HG03565 (cell line): Measurements from ENCODE around the gene PPP2R5C.
A peak's percentile ranks its signal among the peaks of the same experiment; 100 is the strongest.

Experiments
- ATAC-seq: cut with Tn5 transposase; IDR thresholded peaks from one replicate; pipeline ENCODE4 v1.9.1; 2021; ENCODE audit warnings: mild to moderate bottlenecking, moderate library complexity; ENCODE audit not compliant: unreplicated experiment

Gene PPP2R5C

GRCh38 chr14:101937926-101938767 lies 176.6 kb downstream of the PPP2R5C start:
- no peak for ATAC-seq

DNA sequence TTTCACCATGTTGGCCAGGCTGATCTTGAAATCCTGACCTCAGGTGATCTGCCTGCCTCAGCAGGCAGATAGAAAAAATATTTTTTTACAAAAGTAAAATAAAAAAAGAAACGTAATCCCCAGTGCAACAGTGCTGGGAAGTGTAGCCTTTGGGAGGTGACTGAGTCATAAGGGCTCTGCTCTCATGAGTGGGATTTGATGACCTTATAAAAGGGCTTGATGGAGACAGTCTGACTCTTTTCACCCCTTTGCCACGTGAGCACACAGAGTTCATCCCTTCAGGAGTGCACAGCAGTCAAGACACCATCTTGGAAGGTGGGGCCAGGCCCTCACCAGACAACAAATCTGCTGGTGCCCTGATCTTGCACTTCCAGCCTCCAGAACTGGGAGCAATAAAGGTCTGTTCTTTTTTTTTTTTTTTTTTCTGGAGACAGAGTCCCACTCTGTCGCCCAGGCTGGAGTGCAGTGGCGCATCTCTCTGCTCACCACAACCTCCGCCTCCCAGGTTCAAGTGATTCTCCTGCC lies 178.2 kb downstream of the PPP2R5C start:
- ATAC-seq, result no peak

DNA sequence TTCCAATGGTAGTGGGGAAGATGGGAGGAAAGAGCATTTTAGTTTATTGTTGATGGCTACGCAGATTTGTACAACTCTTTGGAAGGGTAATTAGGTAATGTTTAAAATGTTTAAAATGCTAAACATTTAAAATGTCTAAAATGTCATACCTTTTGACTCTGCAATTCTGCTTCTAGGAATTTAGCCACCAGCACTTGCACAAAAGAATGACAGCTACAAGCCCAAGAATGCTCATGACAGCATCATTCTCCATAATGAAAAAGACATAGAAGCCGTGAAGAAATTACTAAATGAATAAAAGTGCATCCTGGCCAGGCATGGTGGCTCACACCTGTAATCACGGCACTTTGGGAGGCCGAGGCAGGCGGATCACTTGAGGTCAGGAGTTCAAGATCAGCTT lies 182.9 kb downstream of the PPP2R5C start:
- ATAC-seq, result no peak

GRCh38 chr14:101945171-101945570 lies 183.7 kb downstream of the PPP2R5C start:
- ATAC-seq, result no peak

- ATAC-seq, result peak; percentile 0
These were observed 186.0 kb downstream of the PPP2R5C start for GRCh38 chr14:101947577-101947903.

GRCh38 chr14:101947904-101948665 lies 186.6 kb downstream of the PPP2R5C start:
- ATAC-seq, result peak; percentile 94

DNA sequence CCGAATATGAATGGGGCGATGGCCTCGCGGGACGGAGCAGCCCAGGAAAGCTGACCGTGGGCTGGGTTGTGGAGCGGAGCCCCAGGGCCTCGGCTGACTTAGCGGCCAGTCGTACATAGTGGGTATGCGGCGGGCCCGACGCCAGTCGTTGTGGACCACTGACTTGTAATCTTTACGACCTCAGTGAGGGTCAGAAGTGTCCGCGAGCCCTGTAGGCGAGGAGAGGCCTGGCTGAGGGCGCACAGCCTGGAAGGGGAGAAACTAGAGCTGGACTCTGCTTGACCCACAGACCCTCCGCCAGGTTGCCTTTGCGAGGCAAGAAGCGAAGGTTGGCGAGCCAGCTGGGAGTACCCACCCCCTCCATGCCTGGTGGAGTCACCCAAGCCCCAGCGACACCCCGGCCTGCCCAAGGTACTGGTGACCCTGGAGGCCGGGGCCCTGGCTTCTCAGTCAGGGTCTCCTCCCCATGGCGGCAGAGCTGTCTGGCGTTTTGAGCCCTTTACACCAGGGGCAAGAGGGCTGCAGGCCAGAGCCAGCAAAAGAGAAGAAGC lies 187.2 kb downstream of the PPP2R5C start:
- ATAC-seq, result no peak

GRCh38 chr14:101950100-101950499 lies 188.6 kb downstream of the PPP2R5C start:
- no peak for ATAC-seq

GRCh38 chr14:101950516-101951215 lies 189.2 kb downstream of the PPP2R5C start:
- no peak for ATAC-seq

- no peak for ATAC-seq
These were observed 191.6 kb downstream of the PPP2R5C start for GRCh38 chr14:101953151-101953550.

DNA sequence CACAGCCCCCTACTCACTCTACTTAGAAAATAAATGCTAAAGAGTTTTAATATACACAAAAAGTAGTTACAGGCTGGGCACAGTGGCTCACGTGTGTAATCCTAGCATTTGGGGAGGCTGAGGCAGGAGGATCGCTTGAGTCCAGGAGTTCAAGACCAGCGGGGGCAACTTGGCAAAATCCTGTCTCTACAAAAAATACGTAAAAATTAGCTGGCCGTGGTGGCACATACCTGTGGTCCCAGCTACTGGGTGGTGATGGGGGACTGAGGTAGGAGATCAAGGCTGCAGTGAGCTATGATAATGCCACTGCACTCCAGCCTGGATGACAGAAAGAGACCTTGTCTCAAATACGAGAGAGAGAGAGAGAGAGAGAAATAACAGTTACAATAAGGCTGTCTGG lies 193.0 kb downstream of the PPP2R5C start:
- ATAC-seq, result no peak

GRCh38 chr14:101955695-101956161 lies 194.2 kb downstream of the PPP2R5C start:
- no peak for ATAC-seq

DNA sequence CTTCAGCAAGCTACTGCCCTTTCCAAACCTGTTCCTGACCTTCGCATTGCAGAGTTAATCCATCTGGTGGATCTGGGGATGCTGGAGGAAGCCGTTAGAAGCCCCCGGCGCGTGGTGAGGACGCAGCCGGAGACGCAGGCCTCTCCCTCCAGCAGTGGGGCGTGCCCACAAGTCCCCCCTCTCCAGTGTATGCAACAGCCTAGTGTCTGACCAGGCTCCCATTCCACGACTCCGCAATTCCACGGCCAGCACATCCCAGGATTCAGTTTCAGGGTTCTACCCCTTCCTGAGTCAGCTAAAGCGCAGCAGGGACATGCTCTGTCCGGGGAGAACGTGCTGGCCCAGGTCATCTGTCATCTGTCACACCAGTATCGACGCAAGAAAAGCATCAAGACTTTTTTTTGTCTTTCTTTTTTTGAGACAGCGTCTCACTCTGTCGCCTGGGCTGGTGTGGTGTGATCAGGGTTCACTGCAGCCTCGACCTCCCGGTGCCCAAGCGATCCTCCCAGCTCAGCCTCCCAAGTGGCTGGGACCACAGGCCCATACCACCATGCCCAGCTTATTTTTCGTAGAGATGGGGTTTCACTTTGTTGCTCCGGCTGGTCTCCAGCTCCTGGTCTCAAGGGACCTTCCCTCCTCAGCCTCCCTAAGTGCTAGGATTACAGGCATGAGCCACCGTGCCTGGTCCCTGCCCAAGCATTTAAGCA lies 194.8 kb downstream of the PPP2R5C start:
- ATAC-seq, result no peak

DNA sequence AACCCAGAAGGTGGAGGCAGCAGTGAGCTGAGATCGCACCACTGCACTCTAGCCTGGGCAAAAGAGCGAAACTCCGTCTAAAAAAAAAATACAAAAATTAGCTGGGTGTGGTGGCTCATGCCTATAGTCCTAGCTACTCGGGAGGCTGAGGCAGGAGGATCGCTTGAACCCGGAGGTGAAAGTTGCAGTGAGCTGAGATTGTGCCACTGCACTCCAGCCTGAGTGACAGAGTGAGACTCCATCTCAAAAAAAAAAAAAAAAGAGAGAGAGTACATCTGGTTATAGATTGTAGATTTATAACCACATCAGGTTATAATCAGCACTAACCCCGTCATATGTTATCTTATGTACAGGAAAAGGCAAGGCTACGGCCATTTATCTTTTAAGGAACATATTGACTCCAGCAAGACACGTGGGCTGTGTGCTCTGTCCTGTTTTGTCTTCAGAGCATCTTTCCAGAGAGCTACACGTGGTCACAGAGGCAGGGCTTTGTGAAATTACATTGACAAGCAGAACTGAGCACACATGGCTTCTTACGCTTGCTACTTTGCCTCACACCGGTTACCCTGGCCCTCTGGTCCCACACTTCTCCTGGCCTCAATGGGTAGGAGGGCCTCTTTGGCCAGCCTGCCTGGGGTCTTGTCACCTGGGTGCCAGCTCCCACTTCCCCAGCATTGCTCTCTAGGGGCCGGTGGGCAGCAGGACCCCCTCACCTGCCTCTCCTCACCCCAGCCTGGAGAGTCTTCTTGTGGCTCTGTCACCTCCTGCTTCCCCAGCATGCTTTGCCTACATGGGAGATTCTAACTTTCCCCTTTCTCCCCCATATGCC lies 196.1 kb downstream of the PPP2R5C start:
- ATAC-seq, result no peak

DNA sequence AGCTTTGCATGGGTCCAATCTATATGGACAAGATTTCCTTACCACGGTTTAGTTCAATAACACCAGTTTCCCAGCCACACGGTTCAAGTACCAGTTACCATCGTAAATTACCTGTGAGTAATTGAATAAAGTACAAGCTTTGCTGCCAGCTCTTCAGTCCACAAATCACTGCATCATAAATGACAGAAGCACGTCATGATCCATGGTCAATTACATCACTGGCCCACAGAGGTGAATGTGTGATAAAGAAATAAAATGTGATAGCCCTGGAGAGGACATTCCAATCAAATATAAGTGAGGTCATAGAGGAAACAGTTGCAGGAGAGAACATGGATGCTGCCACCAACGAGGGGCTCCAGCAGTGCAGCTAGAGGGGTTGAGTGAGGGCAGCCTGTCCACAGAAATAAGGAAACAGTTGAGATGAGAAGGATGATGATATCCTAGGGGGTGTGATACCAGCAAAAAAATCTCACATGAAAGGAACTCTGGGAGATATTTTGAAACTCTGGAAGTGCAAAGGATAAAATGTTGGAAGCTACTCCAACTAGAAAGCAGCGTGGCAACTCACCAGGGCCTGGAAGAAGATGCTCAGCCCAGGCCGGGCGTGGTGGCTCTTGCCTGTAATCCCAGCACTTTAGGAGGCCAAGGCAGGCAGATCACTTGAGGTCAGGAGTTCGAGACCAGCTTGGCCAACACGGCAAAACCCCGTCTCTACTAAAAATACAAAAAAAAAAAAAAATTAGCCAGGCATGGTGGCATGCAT lies 197.1 kb downstream of the PPP2R5C start:
- no peak for ATAC-seq

DNA sequence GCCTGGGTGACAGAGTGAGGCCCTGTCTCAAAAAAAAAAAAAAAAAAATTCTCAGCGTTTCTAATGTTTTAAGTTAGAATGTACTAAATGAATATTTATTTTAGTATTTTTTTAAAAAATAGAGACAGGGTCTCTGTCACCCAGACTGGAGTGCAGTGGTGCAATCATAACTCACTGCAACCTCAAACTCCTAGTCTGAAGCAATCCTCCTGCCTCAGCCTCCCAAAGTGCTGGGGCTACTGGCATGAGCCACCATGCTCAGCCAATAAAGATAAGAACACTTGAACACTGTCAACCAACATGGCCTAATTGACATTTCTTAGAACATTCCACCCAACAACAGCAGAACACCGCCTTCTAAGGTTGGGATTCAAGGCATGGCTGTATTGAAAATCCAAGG lies 197.8 kb downstream of the PPP2R5C start:
- ATAC-seq, result no peak

- no peak for ATAC-seq
These were observed 198.7 kb downstream of the PPP2R5C start for GRCh38 chr14:101960225-101960624.

DNA sequence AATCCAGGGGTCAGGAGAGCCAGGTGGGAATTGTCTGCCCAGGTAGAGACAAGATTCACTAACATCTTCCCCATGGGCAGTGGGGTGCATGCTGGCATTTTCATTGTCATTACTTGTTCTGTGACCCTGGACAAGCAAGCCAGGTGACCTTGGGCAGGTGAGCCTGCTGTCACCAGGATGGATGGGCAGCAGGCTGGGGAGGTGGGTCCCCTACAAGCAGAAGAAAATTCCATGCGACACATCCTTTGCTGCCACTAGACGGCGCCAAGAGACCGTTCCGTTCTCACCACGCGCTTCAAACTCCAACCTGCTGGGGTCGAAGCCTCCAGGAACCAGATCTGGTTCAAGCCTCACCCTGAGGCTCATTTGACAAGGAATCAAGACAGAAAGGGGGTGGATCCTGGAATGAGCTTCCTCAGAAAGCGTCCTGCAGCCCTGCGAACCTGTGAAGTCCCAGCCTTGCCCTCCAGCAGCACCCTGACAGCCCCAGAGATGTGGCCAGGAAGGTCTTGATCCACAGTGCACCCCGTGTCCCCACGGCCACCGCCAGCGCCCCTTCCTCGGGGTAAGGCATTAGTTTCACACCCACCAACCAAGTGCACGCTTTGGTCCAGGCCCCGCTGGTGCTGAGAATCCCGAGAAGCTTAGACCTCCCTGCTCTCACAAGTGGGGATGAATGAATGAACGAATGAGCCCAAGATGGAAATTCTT lies 199.7 kb downstream of the PPP2R5C start:
- ATAC-seq, result no peak
